ENCODE measurements around the gene ARFRP1.

Gene ARFRP1

GRCh38 chr20:63690898-63691710 is 16.7 kb downstream of the ARFRP1 start:
- DNase-seq, result no peak

- DNase-seq, result no peak
These were observed 17.5 kb downstream of the ARFRP1 start for GRCh38 chr20:63690003-63690897.

- no peak for DNase-seq
These were observed 18.5 kb downstream of the ARFRP1 start for GRCh38 chr20:63689046-63690002.

- DNase-seq, result no peak
These were observed 19.3 kb downstream of the ARFRP1 start for GRCh38 chr20:63688228-63689045.

GRCh38 chr20:63687419-63688178 is 20.2 kb downstream of the ARFRP1 start:
- DNase-seq, result no peak

GRCh38 chr20:63686492-63687321 is 21.1 kb downstream of the ARFRP1 start:
- peak; percentile 63 for DNase-seq

- no peak for DNase-seq
These were observed 21.7 kb downstream of the ARFRP1 start for GRCh38 chr20:63686094-63686491.

GRCh38 chr20:63685269-63686026 is 22.3 kb downstream of the ARFRP1 start:
- DNase-seq, result no peak

- peak; percentile 96 for DNase-seq
These were observed 25.2 kb downstream of the ARFRP1 start for GRCh38 chr20:63682384-63683139.

- no peak for DNase-seq
These were observed 26.1 kb downstream of the ARFRP1 start for GRCh38 chr20:63681609-63682142.

- DNase-seq, result no peak
These were observed 26.7 kb downstream of the ARFRP1 start for GRCh38 chr20:63680857-63681608.

- no peak for DNase-seq
These were observed 27.3 kb downstream of the ARFRP1 start for GRCh38 chr20:63680427-63680826.

GRCh38 chr20:63679799-63680305 is 27.9 kb downstream of the ARFRP1 start:
- no peak for DNase-seq

GRCh38 chr20:63678667-63679465 is 28.9 kb downstream of the ARFRP1 start:
- no peak for DNase-seq

- no peak for DNase-seq
These were observed 29.7 kb downstream of the ARFRP1 start for GRCh38 chr20:63678071-63678470.

Data from fibroblast of skin of abdomen (primary cell).